ENCODE measurements around the gene HHATL.

The HHATL gene, protein sequence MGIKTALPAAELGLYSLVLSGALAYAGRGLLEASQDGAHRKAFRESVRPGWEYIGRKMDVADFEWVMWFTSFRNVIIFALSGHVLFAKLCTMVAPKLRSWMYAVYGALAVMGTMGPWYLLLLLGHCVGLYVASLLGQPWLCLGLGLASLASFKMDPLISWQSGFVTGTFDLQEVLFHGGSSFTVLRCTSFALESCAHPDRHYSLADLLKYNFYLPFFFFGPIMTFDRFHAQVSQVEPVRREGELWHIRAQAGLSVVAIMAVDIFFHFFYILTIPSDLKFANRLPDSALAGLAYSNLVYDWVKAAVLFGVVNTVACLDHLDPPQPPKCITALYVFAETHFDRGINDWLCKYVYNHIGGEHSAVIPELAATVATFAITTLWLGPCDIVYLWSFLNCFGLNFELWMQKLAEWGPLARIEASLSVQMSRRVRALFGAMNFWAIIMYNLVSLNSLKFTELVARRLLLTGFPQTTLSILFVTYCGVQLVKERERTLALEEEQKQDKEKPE

DNA sequence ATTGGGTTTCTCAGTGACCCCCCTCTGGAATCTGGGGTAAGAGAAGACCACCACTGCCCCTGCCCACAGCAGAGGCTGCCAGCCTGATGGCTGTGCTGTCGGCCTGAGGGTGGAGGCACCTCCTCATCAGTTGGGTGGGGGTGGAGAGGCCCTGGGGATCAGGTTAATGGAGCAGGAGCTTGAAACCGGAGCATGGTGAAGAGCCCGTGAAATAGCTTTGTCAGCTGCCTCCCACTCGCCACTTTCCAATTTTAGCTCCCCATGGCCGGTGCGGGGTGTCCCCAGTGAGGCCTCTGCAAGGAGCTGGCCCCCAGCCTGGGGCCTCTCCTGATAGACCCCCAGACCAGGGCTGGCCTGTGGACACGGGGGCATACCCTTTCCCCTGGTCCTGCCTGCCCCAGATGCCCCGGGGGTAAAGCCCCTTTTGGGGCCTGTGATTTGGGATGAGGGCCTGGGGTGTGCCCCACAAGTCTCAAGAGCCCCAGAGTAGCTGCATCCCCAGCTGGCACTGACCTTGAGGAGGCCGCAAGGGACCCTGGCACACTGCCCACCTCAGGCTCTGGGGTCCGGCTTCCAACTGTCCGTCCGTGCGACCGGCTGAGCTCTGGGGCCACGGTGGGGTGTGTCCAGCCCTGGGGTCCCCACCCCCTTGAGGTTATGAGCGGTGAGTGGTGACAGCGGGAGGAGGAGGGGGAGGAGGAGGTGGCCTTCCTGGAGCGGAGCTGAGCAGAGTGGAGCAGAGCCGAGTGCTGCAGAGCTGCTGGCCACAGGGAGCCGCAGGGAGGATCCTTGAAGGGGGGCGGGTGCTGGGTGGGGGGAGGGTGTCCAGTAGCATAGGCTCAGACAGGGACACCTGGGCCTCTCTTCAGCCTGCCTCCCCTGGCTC lies at the start of gene HHATL:
TSS of gene HHATL (minus strand) at position 733 of the 886 bp plus-strand sequence. CDS start 1,972 bp downstream, outside the sequence.
- no peak for DNase-seq (ENCODE audit: low read depth in 2 of 2)

GRCh38 chr3:42751609-42752008 lies 49.0 kb upstream of the HHATL start:
- DNase-seq (ENCODE audit: low read depth in 2 of 2), result no peak

GRCh38 chr3:42750834-42751233 lies 48.2 kb upstream of the HHATL start:
- no peak for DNase-seq (ENCODE audit: low read depth in 2 of 2)

- DNase-seq (ENCODE audit: low read depth in 2 of 2), result no peak
These were observed 47.2 kb upstream of the HHATL start for GRCh38 chr3:42749753-42750231.

GRCh38 chr3:42749025-42749752 lies 46.6 kb upstream of the HHATL start:
- DNase-seq (ENCODE audit: low read depth in 2 of 2), result no peak

DNA sequence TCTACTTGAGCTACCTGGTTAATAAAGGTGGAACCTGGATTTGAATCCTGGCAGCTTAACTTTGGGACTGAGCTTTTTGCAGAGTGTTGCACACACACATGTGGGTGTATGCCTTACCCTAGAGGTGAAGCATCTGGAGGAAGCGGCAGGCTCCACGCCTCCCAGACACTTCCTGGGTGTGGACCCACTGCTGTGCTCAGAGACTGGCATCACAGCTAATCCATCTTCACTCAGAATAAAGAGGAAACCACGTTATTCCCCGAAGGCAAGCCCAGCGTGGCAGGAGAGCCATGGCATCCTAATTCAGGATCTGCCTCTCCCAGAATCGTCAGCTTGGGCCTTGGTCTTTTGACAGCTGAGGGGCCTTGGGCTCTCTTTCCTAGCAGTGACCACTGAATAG lies 45.0 kb upstream of the HHATL start:
- DNase-seq (ENCODE audit: low read depth in 2 of 2), result no peak

- DNase-seq (ENCODE audit: low read depth in 2 of 2), result no peak
These were observed 44.2 kb upstream of the HHATL start for GRCh38 chr3:42746455-42747450.

DNA sequence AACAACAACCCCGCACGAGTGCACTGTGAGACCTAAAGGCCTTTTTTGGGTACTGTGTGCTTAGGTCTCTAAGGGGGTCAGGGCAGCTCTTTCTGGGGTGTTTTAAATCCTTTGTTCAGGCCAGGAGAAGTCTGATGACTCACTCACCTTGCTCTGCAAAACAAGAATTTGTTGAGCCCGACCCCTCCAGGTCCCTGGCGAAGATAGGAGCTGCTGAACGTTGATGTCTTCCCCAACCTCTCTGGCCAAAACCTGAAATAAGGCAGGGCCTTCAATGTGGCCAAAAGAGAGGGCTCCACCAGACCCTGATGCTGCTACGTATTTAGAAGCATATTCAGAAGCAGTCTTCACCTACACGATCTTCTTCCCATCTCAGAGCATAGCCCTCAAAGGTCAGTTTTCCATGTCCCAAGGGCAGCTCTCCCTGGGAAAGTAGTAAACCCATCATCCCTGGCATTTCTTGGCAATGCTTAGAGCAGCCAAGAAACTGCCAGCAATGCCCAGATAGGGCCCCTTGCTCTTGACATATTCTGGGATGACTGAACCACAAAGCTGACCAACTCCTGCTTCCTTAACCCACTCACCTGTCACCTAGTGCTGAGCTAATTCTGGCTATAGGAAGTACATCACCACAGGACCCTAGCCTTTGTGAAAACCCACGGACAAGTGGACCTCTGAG lies 43.3 kb upstream of the HHATL start:
- DNase-seq (ENCODE audit: low read depth in 2 of 2), result no peak

DNA sequence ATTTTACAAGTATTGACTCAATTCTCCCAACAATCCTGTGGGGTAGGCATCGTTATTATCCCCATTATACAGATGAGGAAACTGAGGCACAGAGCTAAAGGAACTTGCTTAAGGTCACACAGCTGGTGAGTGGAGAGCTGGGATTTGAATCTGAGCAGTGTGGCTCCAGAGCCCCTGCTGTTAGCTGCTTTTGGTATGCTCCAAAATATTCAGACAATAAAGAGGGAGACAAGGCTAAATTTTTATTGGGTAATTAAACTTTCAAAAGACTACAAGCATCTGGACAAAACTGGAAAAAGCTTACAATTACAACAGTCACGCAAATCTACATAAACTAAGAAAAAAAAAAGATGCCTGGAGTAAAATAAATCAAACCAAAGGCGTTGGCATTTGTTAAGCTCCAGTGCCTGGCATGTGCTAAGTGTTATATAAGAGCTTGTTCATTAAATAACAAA lies 42.7 kb upstream of the HHATL start:
- DNase-seq (ENCODE audit: low read depth in 2 of 2), result no peak

DNA sequence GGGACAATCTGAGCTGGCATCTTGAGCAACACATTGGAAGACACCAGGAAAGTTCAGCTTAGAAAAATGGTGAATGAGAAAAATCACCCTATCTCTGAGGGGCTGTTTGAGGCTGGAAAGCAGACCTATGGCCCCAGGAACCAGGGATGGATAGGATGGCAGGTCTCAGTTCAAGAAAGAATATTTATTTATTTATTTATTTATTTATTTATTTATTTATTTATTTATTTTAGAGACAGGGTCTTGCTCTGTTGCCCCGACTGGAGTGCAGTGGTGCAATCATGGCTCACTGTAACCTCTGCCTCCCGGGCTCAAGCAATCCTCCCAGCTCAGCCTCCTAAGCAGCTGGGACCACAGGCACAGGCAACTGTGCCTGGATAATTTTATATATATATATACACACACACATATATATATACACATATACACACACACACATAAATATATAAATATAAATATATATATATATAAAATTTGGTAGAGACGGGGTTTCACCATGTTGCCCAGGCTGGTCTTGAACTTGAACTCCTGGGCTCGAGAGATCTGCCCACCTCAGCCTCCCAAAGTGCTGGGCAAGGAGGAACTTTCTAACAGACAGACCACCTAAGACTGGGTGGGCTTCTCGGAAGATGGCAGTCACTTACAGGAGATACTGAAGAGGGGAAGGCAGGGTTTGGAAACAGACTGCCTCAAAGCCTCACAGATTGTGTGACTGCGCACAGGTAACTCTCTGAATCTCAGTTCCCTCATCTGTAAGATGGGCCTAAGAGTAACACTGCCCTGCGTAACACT lies 40.8 kb upstream of the HHATL start:
- DNase-seq (ENCODE audit: low read depth in 2 of 2), result no peak

DNA sequence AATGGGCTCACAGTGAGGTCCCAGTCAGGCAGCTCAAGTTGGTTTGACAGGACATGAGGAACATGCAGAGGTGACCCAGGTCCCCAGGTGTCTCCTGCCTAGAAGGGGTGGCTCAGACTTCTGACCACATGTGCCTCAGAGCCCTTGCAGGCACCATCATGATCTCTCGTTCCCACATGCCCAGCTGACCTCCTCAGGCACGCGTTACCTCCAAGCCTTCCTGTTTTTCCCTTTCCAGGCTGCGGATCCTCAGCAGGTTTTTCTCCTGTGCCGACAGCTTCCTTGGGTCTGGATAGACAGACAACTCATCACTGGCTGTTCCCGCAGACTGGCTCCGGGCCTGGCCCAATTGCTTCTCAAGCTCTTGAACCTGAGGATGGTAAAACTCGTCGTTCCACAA lies 40.1 kb upstream of the HHATL start:
- no peak for DNase-seq (ENCODE audit: low read depth in 2 of 2)

DNA sequence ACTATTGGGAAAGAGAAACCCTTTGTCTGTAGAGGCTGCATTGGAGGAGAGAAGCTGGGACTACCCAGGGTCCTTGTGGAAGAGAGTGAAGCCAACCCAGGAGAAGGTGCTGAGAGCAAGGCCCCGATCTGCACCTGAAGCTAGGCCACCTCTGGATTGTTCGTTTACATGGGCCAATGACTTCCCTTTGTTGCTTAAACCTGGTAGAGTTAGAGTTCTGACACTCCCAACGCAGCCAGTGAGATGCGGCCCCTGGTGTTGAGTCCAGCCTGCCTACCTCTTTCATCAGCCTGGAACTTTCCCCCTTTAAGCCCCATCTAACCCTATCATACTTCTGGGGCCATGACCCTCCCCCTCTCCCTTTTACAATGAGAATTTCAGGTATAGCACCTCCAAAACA lies 39.7 kb upstream of the HHATL start:
- no peak for DNase-seq (ENCODE audit: low read depth in 2 of 2)

DNA sequence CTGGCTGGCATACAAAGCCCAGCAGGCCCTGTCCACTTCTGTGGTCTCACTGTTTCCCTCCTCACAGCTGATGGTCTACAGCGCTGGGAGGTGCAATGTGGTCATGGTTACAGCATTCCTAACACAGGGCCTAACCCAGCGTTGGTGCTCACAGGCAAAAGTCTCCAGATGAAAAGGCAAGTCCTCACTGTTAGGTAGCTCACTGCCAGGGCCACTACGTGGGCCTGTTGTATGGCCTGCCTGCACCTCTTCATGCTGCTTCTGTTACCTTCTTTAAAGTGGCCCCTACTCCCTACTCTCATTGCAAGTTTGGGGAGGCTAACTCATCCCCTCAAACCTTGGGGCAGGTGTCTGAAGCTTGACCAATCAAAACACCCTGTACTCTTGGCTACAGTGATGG lies 39.2 kb upstream of the HHATL start:
- no peak for DNase-seq (ENCODE audit: low read depth in 2 of 2)

DNA sequence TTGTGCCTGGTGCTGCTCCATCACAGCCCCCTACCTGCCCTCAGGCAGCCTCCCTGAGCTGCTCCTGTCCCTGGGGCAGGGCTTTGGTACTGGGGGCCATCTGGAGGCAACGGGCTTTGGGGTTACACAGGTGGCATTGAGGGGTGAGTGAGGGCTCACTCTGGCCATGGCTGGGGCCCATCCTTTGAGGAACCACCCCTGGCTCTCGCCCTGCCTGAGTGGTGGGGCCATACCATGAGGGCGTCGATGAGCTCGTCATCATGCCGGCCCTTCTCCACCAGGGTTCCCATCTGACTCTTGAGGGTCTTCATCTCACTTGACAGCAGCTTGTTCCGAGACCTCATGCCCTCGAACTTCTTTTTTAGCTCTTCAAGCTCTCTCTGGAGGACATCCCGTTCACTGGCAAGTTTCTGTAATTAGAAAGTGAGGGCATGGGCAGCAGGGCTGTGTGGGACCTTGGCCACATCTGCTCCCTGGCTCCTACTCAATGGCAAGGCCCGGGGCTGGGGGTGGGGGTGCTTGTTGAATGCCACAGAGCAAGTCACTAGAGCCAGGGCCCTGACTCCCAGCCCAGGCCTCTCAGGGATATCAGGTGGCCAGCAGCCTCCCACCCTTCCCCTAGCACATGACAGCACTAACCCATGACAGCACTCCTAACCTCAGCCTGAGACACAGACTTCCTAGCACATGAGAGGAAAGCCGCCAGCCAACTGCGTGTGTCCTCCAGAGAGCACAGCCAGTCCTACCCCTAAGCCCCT lies 37.0 kb upstream of the HHATL start:
- no peak for DNase-seq (ENCODE audit: low read depth in 2 of 2)

DNA sequence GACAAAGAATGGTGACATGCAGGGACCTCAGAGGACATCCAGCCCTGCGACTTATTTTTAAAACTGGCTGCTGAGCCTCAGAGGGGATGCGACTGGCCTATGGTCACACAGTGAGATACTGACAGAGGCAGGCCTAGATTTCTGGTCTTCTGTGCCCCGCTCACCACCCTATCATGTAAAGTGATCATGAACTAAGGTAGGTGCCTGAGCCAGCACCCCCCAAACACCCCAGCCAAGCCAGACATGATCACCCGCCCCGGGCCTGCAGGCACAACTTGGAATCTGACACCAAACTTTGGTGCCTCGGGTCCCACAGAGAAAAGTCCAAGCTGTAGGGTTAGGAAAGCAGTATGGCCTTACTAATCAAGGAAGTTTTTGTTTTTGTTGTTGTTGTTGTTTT lies 33.9 kb upstream of the HHATL start:
- no peak for DNase-seq (ENCODE audit: low read depth in 2 of 2)

DNA sequence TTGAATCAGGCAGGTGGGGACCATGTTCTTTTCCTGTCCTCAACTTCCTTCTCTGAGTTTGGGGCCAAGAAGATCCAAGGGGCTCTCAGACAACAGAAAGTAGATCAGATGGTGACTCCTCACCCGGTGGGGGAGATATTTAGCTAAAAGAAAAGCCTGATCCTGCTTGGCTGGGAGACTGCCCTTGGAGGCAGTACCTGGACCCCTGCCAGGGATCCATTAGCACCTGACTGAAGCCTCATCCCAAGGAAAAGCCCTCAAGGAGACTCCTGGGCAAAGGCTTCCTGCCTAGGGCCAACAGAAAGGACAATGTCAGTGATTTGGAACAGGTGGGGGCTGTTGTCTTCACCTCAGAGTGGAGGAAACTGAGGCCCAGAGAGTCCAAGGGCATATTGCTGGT lies 33.5 kb upstream of the HHATL start:
- no peak for DNase-seq (ENCODE audit: low read depth in 2 of 2)

- DNase-seq (ENCODE audit: low read depth in 2 of 2), result no peak
These were observed 33.0 kb upstream of the HHATL start for GRCh38 chr3:42735615-42736014.

GRCh38 chr3:42735019-42735418 lies 32.4 kb upstream of the HHATL start:
- no peak for DNase-seq (ENCODE audit: low read depth in 2 of 2)
